ENCODE data around the gene KDR. TPM values are rescaled to one million over a fixed set of nuclear protein-coding genes. Genes with fewer than 3 reads are reported as not detected.

The KDR gene
- total RNA-seq, 2 donors from 2014 or later = not detected

GRCh38 chr4:55050418-55050950 is 74.9 kb downstream of the KDR start:
- DNase-seq (ENCODE audit: low spot score) = no peak
- peaks cover 0 to 2% of the 10 kb centered on the region in 2 donors for H3K27me3 Mint-ChIP-seq

GRCh38 chr4:55038176-55038890 is 87.1 kb downstream of the KDR start:
- Mint-ChIP-seq H3K4me3 (no peak overlapping the region), H3K27me3 (peaks cover 0 to 15% of the 10 kb centered on the region in 2 donors), H3K36me3 (no peaks in the 10 kb centered on the region), H3K4me1 (ENCODE audit: low read depth in 2 of 2) (no peaks in the 10 kb centered on the region), H3K9me3 (peaks cover 4% of the 10 kb centered on the region), H3K27ac (no peak overlapping the region)
- ATAC-seq = no peak
- no peak for DNase-seq (ENCODE audit: low spot score)

More at GRCh38 chr4:55050418-55050950, 74.9 kb downstream of the KDR start:
- H3K36me3 Mint-ChIP-seq = no peaks in the 10 kb centered on the region
- no peak for ATAC-seq
- H3K27ac Mint-ChIP-seq = no peak overlapping the region
- no peak overlapping the region for H3K4me3 Mint-ChIP-seq
- no peaks in the 10 kb centered on the region for H3K4me1 Mint-ChIP-seq (ENCODE audit: low read depth in 2 of 2)
- H3K9me3 Mint-ChIP-seq = no peaks in the 10 kb centered on the region

- ATAC-seq = no peak
- no peak for DNase-seq (ENCODE audit: low spot score)
- Mint-ChIP-seq H3K36me3 (no peaks in the 10 kb centered on the region), H3K9me3 (peaks cover 4% of the 10 kb centered on the region), H3K27ac (no peak overlapping the region), H3K4me3 (no peak overlapping the region), H3K4me1 (ENCODE audit: low read depth in 2 of 2) (no peaks in the 10 kb centered on the region), H3K27me3 (peaks cover 0 to 17% of the 10 kb centered on the region in 2 donors)
These were observed 87.7 kb downstream of the KDR start for GRCh38 chr4:55037728-55038127.

GRCh38 chr4:55036405-55036804 is 89.0 kb downstream of the KDR start:
- H3K36me3 Mint-ChIP-seq = no peaks in the 10 kb centered on the region
- ATAC-seq = no peak
- no peak overlapping the region for H3K27ac Mint-ChIP-seq
- no peak for DNase-seq (ENCODE audit: low spot score)
- no peak overlapping the region for H3K4me3 Mint-ChIP-seq
- no peaks in the 10 kb centered on the region for H3K4me1 Mint-ChIP-seq (ENCODE audit: low read depth in 2 of 2)
- no peaks in the 10 kb centered on the region for H3K9me3 Mint-ChIP-seq
- H3K27me3 Mint-ChIP-seq = peaks cover 0 to 12% of the 10 kb centered on the region in 2 donors

GRCh38 chr4:55035892-55036291 is 89.5 kb downstream of the KDR start:
- no peaks in the 10 kb centered on the region for H3K4me1 Mint-ChIP-seq (ENCODE audit: low read depth in 2 of 2)
- H3K27me3 Mint-ChIP-seq = peaks cover 0 to 12% of the 10 kb centered on the region in 2 donors
- DNase-seq (ENCODE audit: low spot score) = no peak
- ATAC-seq = no peak
- no peaks in the 10 kb centered on the region for H3K36me3 Mint-ChIP-seq
- H3K9me3 Mint-ChIP-seq = no peaks in the 10 kb centered on the region
- no peak overlapping the region for H3K4me3 Mint-ChIP-seq
- H3K27ac Mint-ChIP-seq = no peak overlapping the region

- Mint-ChIP-seq H3K27ac (no peak overlapping the region), H3K36me3 (no peaks in the 10 kb centered on the region)
- no peak for DNase-seq (ENCODE audit: low spot score)
These were observed 92.1 kb downstream of the KDR start for GRCh38 chr4:55033296-55033695.

GRCh38 chr4:55032788-55033187 is 92.6 kb downstream of the KDR start:
- H3K9me3 Mint-ChIP-seq = no peaks in the 10 kb centered on the region
- no peak overlapping the region for H3K27ac Mint-ChIP-seq
- H3K4me1 Mint-ChIP-seq (ENCODE audit: low read depth in 2 of 2) = no peaks in the 10 kb centered on the region
- H3K27me3 Mint-ChIP-seq = peaks cover 0 to 5% of the 10 kb centered on the region in 2 donors
- no peak for DNase-seq (ENCODE audit: low spot score)
- no peak for ATAC-seq
- H3K36me3 Mint-ChIP-seq = no peaks in the 10 kb centered on the region
- no peak overlapping the region for H3K4me3 Mint-ChIP-seq

More at GRCh38 chr4:55033296-55033695, 92.1 kb downstream of the KDR start:
- peaks cover 0 to 8% of the 10 kb centered on the region in 2 donors for H3K27me3 Mint-ChIP-seq
- no peak overlapping the region for H3K4me3 Mint-ChIP-seq
- no peaks in the 10 kb centered on the region for H3K4me1 Mint-ChIP-seq (ENCODE audit: low read depth in 2 of 2)
- ATAC-seq = no peak
- no peaks in the 10 kb centered on the region for H3K9me3 Mint-ChIP-seq

- ATAC-seq (no peak), DNase-seq (ENCODE audit: low spot score) (no peak)
- Mint-ChIP-seq H3K27ac (no peak overlapping the region), H3K9me3 (no peaks in the 10 kb centered on the region), H3K4me3 (no peak overlapping the region), H3K36me3 (no peaks in the 10 kb centered on the region), H3K4me1 (ENCODE audit: low read depth in 2 of 2) (no peaks in the 10 kb centered on the region), H3K27me3 (peaks cover 0 to 5% of the 10 kb centered on the region in 2 donors)
These were observed 93.2 kb downstream of the KDR start for GRCh38 chr4:55032179-55032578.

GRCh38 chr4:55031158-55031557 is 94.2 kb downstream of the KDR start:
- H3K4me1 Mint-ChIP-seq (ENCODE audit: low read depth in 2 of 2) = no peaks in the 10 kb centered on the region
- ATAC-seq (no peak), DNase-seq (ENCODE audit: low spot score) (no peak)
- H3K9me3 Mint-ChIP-seq = no peaks in the 10 kb centered on the region
- no peak overlapping the region for H3K27ac Mint-ChIP-seq
- no peaks in the 10 kb centered on the region for H3K36me3 Mint-ChIP-seq
- H3K27me3 Mint-ChIP-seq = peaks cover 0 to 6% of the 10 kb centered on the region in 2 donors
- H3K4me3 Mint-ChIP-seq = no peak overlapping the region

GRCh38 chr4:55030589-55030988 is 94.8 kb downstream of the KDR start:
- Mint-ChIP-seq H3K4me3 (no peak overlapping the region), H3K9me3 (no peaks in the 10 kb centered on the region), H3K27ac (no peak overlapping the region), H3K4me1 (ENCODE audit: low read depth in 2 of 2) (no peaks in the 10 kb centered on the region), H3K36me3 (no peaks in the 10 kb centered on the region), H3K27me3 (peaks cover 0 to 5% of the 10 kb centered on the region in 2 donors)
- DNase-seq (ENCODE audit: low spot score) (no peak), ATAC-seq (no peak)

GRCh38 chr4:55029821-55030503 is 95.4 kb downstream of the KDR start:
- peaks cover 0 to 5% of the 10 kb centered on the region in 2 donors for H3K27me3 Mint-ChIP-seq
- no peaks in the 10 kb centered on the region for H3K9me3 Mint-ChIP-seq
- no peak overlapping the region for H3K4me3 Mint-ChIP-seq
- ATAC-seq (no peak), DNase-seq (ENCODE audit: low spot score) (no peak)
- no peaks in the 10 kb centered on the region for H3K4me1 Mint-ChIP-seq (ENCODE audit: low read depth in 2 of 2)
- no peak overlapping the region for H3K27ac Mint-ChIP-seq
- no peaks in the 10 kb centered on the region for H3K36me3 Mint-ChIP-seq

GRCh38 chr4:55029321-55029720 is 96.1 kb downstream of the KDR start:
- Mint-ChIP-seq H3K27me3 (peaks cover 0 to 5% of the 10 kb centered on the region in 2 donors), H3K36me3 (no peaks in the 10 kb centered on the region), H3K4me3 (no peak overlapping the region), H3K4me1 (ENCODE audit: low read depth in 2 of 2) (no peaks in the 10 kb centered on the region), H3K9me3 (no peaks in the 10 kb centered on the region), H3K27ac (no peak overlapping the region)
- no peak for ATAC-seq
- no peak for DNase-seq (ENCODE audit: low spot score)

All from natural killer cell treated with Interleukin-12 subunit alpha and Interleukin-12 subunit beta and Interleukin-15 and Interleukin-18, amount 100 ng/mL, for 72 hours (primary cell).